HEK293 (cell line): ENCODE measurements around the gene CLN5.

ENCODE experiments used
- CTCF ChIA-PET: fragments of 350-600 bp; formaldehyde crosslinking; extraction: SDS; loops from one replicate; lab custom pipeline; 2021; ENCODE audit warnings: antibody characterized with exemption; lab: Yijun Ruan, JAX
- POLR2A ChIA-PET: fragments of 300-600 bp; formaldehyde crosslinking; extraction: SDS; loops from one replicate; lab custom pipeline; 2020; ENCODE audit warnings: antibody characterized with exemption, inconsistent platforms; lab: Yijun Ruan, JAX
- H3K27ac ChIP-seq: fragments of 200-500 bp; sonication (Bioruptor generic); 2 replicates; pipeline ENCODE4 v1.5.1; 2014; ENCODE audit warnings: low read depth, low read length, control low read depth, inconsistent platforms; ENCODE audit errors: extremely low read depth
- H3K36me3 ChIP-seq, 2 experiments: fragments of 200-500 bp in 1 of 2; sonication (Bioruptor generic) in 1 of 2; 1 replicate in 1 of 2; 2 replicates in 1 of 2; pipeline ENCODE4 v1.5.1; 2014 to 2017; ENCODE audit warnings: inconsistent platforms in 2 of 2, low read length in 2 of 2; ENCODE audit not compliant: control insufficient read depth in 2 of 2, insufficient read depth in 1 of 2
- H3K4me1 ChIP-seq: fragments of 200-500 bp; sonication (Bioruptor generic); 2 replicates; pipeline ENCODE4 v1.5.1; 2014; ENCODE audit warnings: mild to moderate bottlenecking, low read length, inconsistent platforms; ENCODE audit not compliant: control insufficient read depth, insufficient read depth
- H3K4me3 ChIP-seq: 2 replicates; pipeline ENCODE4 v1.5.1; 2011; ENCODE audit warnings: low read depth, mild to moderate bottlenecking, control low read depth, low read length, moderate library complexity
- H3K9me3 ChIP-seq: fragments of 200-500 bp; sonication (Bioruptor generic); 2 replicates; pipeline ENCODE4 v1.5.1; 2014; ENCODE audit warnings: low read depth, low read length, inconsistent platforms; ENCODE audit not compliant: control insufficient read depth, insufficient read depth
- GFI1B ChIP-seq: fragments of 450-650 bp; formaldehyde crosslinking; IDR thresholded peaks from 2 replicates; pipeline ENCODE4 v1.5.1; 2016; ENCODE audit warnings: missing biosample characterization, missing genetic modification characterization
- GLIS1 ChIP-seq: fragments of 450-650 bp; formaldehyde crosslinking; IDR thresholded peaks from 2 replicates; pipeline ENCODE4 v1.5.1; 2016; ENCODE audit warnings: missing biosample characterization, missing genetic modification characterization
- GLIS2 ChIP-seq: fragments of 450-650 bp; formaldehyde crosslinking; IDR thresholded peaks from 2 replicates; pipeline ENCODE4 v1.5.1; 2016; ENCODE audit warnings: missing biosample characterization, missing genetic modification characterization
- HIC1 ChIP-seq: fragments of 450-650 bp; formaldehyde crosslinking; IDR thresholded peaks from 2 replicates; pipeline ENCODE4 v1.5.1; 2016; ENCODE audit warnings: missing biosample characterization, missing genetic modification characterization
- IKZF3 ChIP-seq: fragments of 450-650 bp; IDR thresholded peaks from 2 replicates; pipeline ENCODE4 v1.5.0; 2018; ENCODE audit warnings: missing biosample characterization, mild to moderate bottlenecking, missing genetic modification characterization, moderate library complexity
- INSM2 ChIP-seq: fragments of 450-650 bp; formaldehyde crosslinking; IDR thresholded peaks from 2 replicates; pipeline ENCODE4 v1.5.1; 2016; ENCODE audit warnings: missing biosample characterization, missing genetic modification characterization
- MEIS1 ChIP-seq: sonication (generic); formaldehyde crosslinking; IDR thresholded peaks from 2 replicates; pipeline ENCODE4 v1.8.1; 2022; ENCODE audit warnings: missing genetic modification reagents, mild to moderate bottlenecking, borderline replicate concordance
- REST ChIP-seq: fragments of 450-650 bp; formaldehyde crosslinking; IDR thresholded peaks from 2 replicates; pipeline ENCODE4 v1.5.1; 2016; ENCODE audit warnings: missing biosample characterization, missing genetic modification characterization
- YY1 ChIP-seq: fragments of 450-650 bp; formaldehyde crosslinking; IDR thresholded peaks from 2 replicates; pipeline ENCODE4 v1.5.1; 2018; ENCODE audit warnings: missing biosample characterization, missing genetic modification characterization
- ZBTB26 ChIP-seq: fragments of 450-650 bp; formaldehyde crosslinking; optimal IDR thresholded peaks from 2 replicates; pipeline ENCODE3; 2016; ENCODE audit warnings: missing biosample characterization, mild to moderate bottlenecking, missing genetic modification characterization
- ZNF146 ChIP-seq: fragments of 450-650 bp; formaldehyde crosslinking; IDR thresholded peaks from 2 replicates; pipeline ENCODE4 v1.5.1; 2016; ENCODE audit warnings: missing biosample characterization, missing genetic modification characterization
- ZNF157 ChIP-seq: fragments of 450-650 bp; formaldehyde crosslinking; IDR thresholded peaks from 2 replicates; pipeline ENCODE4 v1.5.1; 2016; ENCODE audit warnings: missing biosample characterization, missing genetic modification characterization
- ZNF169 ChIP-seq: fragments of 450-650 bp; formaldehyde crosslinking; IDR thresholded peaks from 2 replicates; pipeline ENCODE4 v1.5.1; 2016; ENCODE audit warnings: missing biosample characterization, missing genetic modification characterization
- ZNF221 ChIP-seq: fragments of 450-650 bp; formaldehyde crosslinking; IDR thresholded peaks from 2 replicates; pipeline ENCODE4 v1.5.1; 2017; ENCODE audit warnings: missing biosample characterization, missing genetic modification characterization, borderline replicate concordance
- ZNF239 ChIP-seq: fragments of 450-650 bp; formaldehyde crosslinking; IDR thresholded peaks from 2 replicates; pipeline ENCODE4 v1.5.1; 2016; ENCODE audit warnings: missing biosample characterization, missing genetic modification characterization
- ZNF280D ChIP-seq: fragments of 450-650 bp; formaldehyde crosslinking; IDR thresholded peaks from 2 replicates; pipeline ENCODE4 v1.5.1; 2016; ENCODE audit warnings: missing biosample characterization, missing genetic modification characterization
- ZNF555 ChIP-seq: fragments of 450-650 bp; formaldehyde crosslinking; conservative IDR thresholded peaks from 2 replicates; pipeline ENCODE4 v1.5.1; 2017; ENCODE audit warnings: missing biosample characterization, mild to moderate bottlenecking, missing genetic modification characterization, inconsistent platforms
- ZNF560 ChIP-seq: fragments of 450-650 bp; formaldehyde crosslinking; IDR thresholded peaks from 2 replicates; pipeline ENCODE4 v1.5.1; 2017; ENCODE audit warnings: missing biosample characterization, missing genetic modification characterization, borderline replicate concordance
- ZNF768 ChIP-seq: fragments of 450-650 bp; formaldehyde crosslinking; IDR thresholded peaks from 2 replicates; pipeline ENCODE4 v1.5.1; 2018; ENCODE audit warnings: missing biosample characterization, mild to moderate bottlenecking, missing genetic modification characterization
- ZNF792 ChIP-seq: fragments of 450-650 bp; formaldehyde crosslinking; IDR thresholded peaks from 2 replicates; pipeline ENCODE4 v1.5.1; 2016; ENCODE audit warnings: missing biosample characterization, missing genetic modification characterization
- ZSCAN18 ChIP-seq: fragments of 450-650 bp; formaldehyde crosslinking; IDR thresholded peaks from 2 replicates; pipeline ENCODE4 v1.5.1; 2016; ENCODE audit warnings: missing biosample characterization, missing genetic modification characterization

The CLN5 gene

GRCh38 chr13:76991796-76992547 lies at the start of gene CLN5:
Gene CLN5 (plus strand): TSS chr13:76992081. CDS start chr13:76992099, 18 bp downstream.
- ChIA-PET POLR2A (interaction anchor here (0.6 to 1.9 kb wide), 4 partner anchors 10 to 107 kb away, joined by 3 to 5 read pairs (median 3); no protein-coding TSS in a partner anchor), CTCF (interaction anchor here (0.7 to 1.6 kb wide), 3 partner anchors 10 to 352 kb away, joined by 3 to 9 read pairs (median 6); no protein-coding TSS in a partner anchor)
- Histone ChIP-seq H3K27ac (peak within 1 kb of the TSS; percentile 25; the same call in 1 of the 2 replicates), H3K4me1 (no peaks in the 10 kb centered on the region), H3K4me3 (peak within 1 kb of the TSS; percentile 85), H3K9me3 (no peaks in the 10 kb centered on the region), H3K36me3 (peaks cover 0 to 20% of the 10 kb centered on the region in 2 experiments; a peak in 1 of 3 replicates)
- TF ChIP-seq REST (tag by site-specific recombination), result peak; percentile 53
- TF ChIP-seq ZNF169 (tag by site-specific recombination), result no peak
- TF ChIP-seq ZNF221 (tag by site-specific recombination), result no peak
- peak; percentile 98 for TF ChIP-seq ZBTB26
- no peak for TF ChIP-seq ZSCAN18 (tag by site-specific recombination)
- peak; percentile 84 for TF ChIP-seq HIC1 (tag by site-specific recombination)
- TF ChIP-seq ZNF157 (tag by site-specific recombination), result no peak
- no peak for TF ChIP-seq ZNF555 (tag by site-specific recombination)
- no peak for TF ChIP-seq ZNF792 (tag by site-specific recombination)
- TF ChIP-seq GLIS1 (tag by site-specific recombination), result peak; percentile 25; the same call in 1 of the 2 replicates
- no peak for TF ChIP-seq IKZF3
- no peak for TF ChIP-seq ZNF560
- no peak for TF ChIP-seq ZNF146
- TF ChIP-seq MEIS1 (CRISPR knock-in tag), result no peak
- TF ChIP-seq INSM2, result no peak
- TF ChIP-seq ZNF768 (tag by site-specific recombination), result no peak
- no peak for TF ChIP-seq GFI1B (tag by site-specific recombination)
- peak; percentile 38; the same call in 1 of the 2 replicates for TF ChIP-seq YY1 (tag by site-specific recombination)
- TF ChIP-seq GLIS2 (tag by site-specific recombination), result peak; percentile 75
- TF ChIP-seq ZNF239 (tag by site-specific recombination), result no peak
- 0 out of 2 replicates have a peak, but pooled peaks have one; percentile 9 for TF ChIP-seq ZNF280D
